GM12878 (cell line): ENCODE data around the gene PHKG2. TPM values are rescaled to one million over a fixed set of nuclear protein-coding genes. Genes with fewer than 3 reads are reported as not detected.
A peak's percentile ranks its signal among the peaks of the same experiment; 100 is the strongest.

ENCODE experiments used
- ATAC-seq: fragments of 200-7000 bp; cut with Tn5 transposase; 3 replicates; pipeline ENCODE4 v1.9.1; 2020; ENCODE audit warnings: mild to moderate bottlenecking, moderate library complexity
- BruUV-seq: library from RNA; stranded (reverse); fragments of 400-500 nt; replicated peaks from 2 replicates; lab custom pipeline; 2021; lab: Mats Ljungman, UMichigan
- CTCF ChIA-PET: fragments of 300-600 bp; sonication (Branson Sonifier 250); formaldehyde crosslinking; extraction: SDS; loops from one replicate; lab custom pipeline; 2021; ENCODE audit warnings: inconsistent platforms; lab: Yijun Ruan, JAX
- POLR2A ChIA-PET: fragments of 350-600 bp; formaldehyde crosslinking; extraction: SDS; loops from one replicate; lab custom pipeline; 2021; ENCODE audit warnings: inconsistent platforms; lab: Charles Lee
- RAD21 ChIA-PET: fragments of 300-600 bp; sonication (Branson Sonifier 250); formaldehyde crosslinking; loops from one replicate; lab custom pipeline; 2023; ENCODE audit warnings: antibody characterized with exemption; ENCODE audit not compliant: unreplicated experiment; lab: Charles Lee
- SMC1A ChIA-PET: fragments of 300-600 bp; sonication (Branson Sonifier 250); formaldehyde crosslinking; loops from one replicate; lab custom pipeline; 2023; ENCODE audit not compliant: unreplicated experiment, uncharacterized antibody; lab: Charles Lee
- DNase-seq: peaks from one replicate; pipeline ENCODE4 v3.0.0-alpha.2; 2011; ENCODE audit warnings: low read depth, low spot score
- FAIRE-seq: peaks from 3 replicates; lab custom pipeline; 2011; peaks lifted over from hg19 to GRCh38; lab: Jason Lieb, UNC
- H2AFZ ChIP-seq: 2 replicates; pipeline ENCODE4 v1.6.0; 2011; ENCODE audit warnings: low read depth, low read length, control low read depth; ENCODE audit not compliant: control insufficient read depth
- H3K27ac ChIP-seq: 2 replicates; pipeline ENCODE4 v1.5.1; 2011; ENCODE audit warnings: control low read depth; ENCODE audit not compliant: control insufficient read depth, insufficient read depth
- H3K27me3 ChIP-seq, 2 experiments: replicated peaks in 1 of 2; 2 replicates each; pipeline versions ENCODE4 v1.6.0 to v1.6.1; 2011; ENCODE audit warnings: low read length in 1 of 2; ENCODE audit not compliant: control insufficient read depth in 2 of 2, insufficient read depth in 2 of 2
- H3K36me3 ChIP-seq, 2 experiments: 2 replicates each; pipeline ENCODE4 v1.5.1; 2011; ENCODE audit warnings: low read length in 1 of 2; ENCODE audit not compliant: control insufficient read depth in 2 of 2, insufficient read depth in 2 of 2
- H3K4me1 ChIP-seq: 2 replicates; pipeline ENCODE4 v1.6.1; 2011; ENCODE audit warnings: mild to moderate bottlenecking, low read length, moderate library complexity, mixed read lengths; ENCODE audit not compliant: control insufficient read depth, insufficient read depth
- H3K4me2 ChIP-seq: 2 replicates; pipeline ENCODE4 v1.6.0; 2011; ENCODE audit warnings: control low read depth; ENCODE audit not compliant: control insufficient read depth, insufficient read depth
- H3K4me3 ChIP-seq: fragments of 200-600 bp; sonication (generic); 2 replicates; pipeline ENCODE4 v1.5.1; 2016
- H3K79me2 ChIP-seq: 2 replicates; pipeline ENCODE4 v1.6.0; 2011; ENCODE audit warnings: low read length; ENCODE audit not compliant: control insufficient read depth, insufficient read depth
- H3K9ac ChIP-seq: 2 replicates; pipeline ENCODE4 v1.8.0; 2011; ENCODE audit warnings: low read length, control low read depth, mixed read lengths; ENCODE audit not compliant: control insufficient read depth, insufficient read depth
- H3K9me3 ChIP-seq: replicated peaks from 3 replicates; pipeline ENCODE4 v1.5.1; 2011; ENCODE audit warnings: mild to moderate bottlenecking, low read length; ENCODE audit not compliant: control insufficient read depth, insufficient read depth
- H4K20me1 ChIP-seq: 2 replicates; pipeline ENCODE4 v1.6.0; 2011; ENCODE audit not compliant: control insufficient read depth, insufficient read depth
- CHD4 ChIP-seq: fragments of 200-600 bp; sonication (generic); IDR thresholded peaks from 2 replicates; pipeline ENCODE4 v1.6.1; 2016; ENCODE audit warnings: mild to moderate bottlenecking
- ESRRA ChIP-seq: IDR thresholded peaks from 2 replicates; pipeline ENCODE4 v1.6.1; 2012; ENCODE audit warnings: mild to moderate bottlenecking, low read length, improper control_type of control experiment
- IKZF2 ChIP-seq, 2 experiments: fragments of 450-650 bp; IDR thresholded peaks; 2 replicates each; pipeline ENCODE4 v1.6.1; 2017; ENCODE audit warnings: mild to moderate bottlenecking in 2 of 2, moderate library complexity in 2 of 2
- JUNB ChIP-seq: IDR thresholded peaks from 2 replicates; pipeline ENCODE4 v1.6.1; 2016; ENCODE audit warnings: antibody characterized with exemption, mild to moderate bottlenecking
- JUND ChIP-seq: IDR thresholded peaks from 2 replicates; pipeline ENCODE4 v1.6.1; 2012; ENCODE audit warnings: low read depth, mild to moderate bottlenecking, low read length, improper control_type of control experiment, moderate library complexity
- NR2F1 ChIP-seq: fragments of 450-650 bp; conservative IDR thresholded peaks from 2 replicates; pipeline ENCODE4 v1.6.1; 2017; ENCODE audit warnings: mild to moderate bottlenecking
- POLR2A ChIP-seq: IDR thresholded peaks from 2 replicates; pipeline ENCODE4 v1.6.1; 2011; ENCODE audit warnings: low read depth, mild to moderate bottlenecking, low read length
- POLR2AphosphoS2 ChIP-seq: IDR thresholded peaks from 2 replicates; pipeline ENCODE4 v1.6.1; 2011; ENCODE audit warnings: low read depth, mild to moderate bottlenecking, low read length, improper control_type of control experiment, moderate library complexity
- POU2F2 ChIP-seq: IDR thresholded peaks from 3 replicates; pipeline ENCODE4 v1.6.1; 2011; ENCODE audit warnings: low read depth, mild to moderate bottlenecking, low read length, borderline replicate concordance
- SIX5 ChIP-seq: IDR thresholded peaks from 2 replicates; pipeline ENCODE4 v1.6.1; 2011; ENCODE audit warnings: mild to moderate bottlenecking, low read depth, low read length, moderate library complexity; ENCODE audit not compliant: severe bottlenecking
- SPI1 ChIP-seq: IDR thresholded peaks from 2 replicates; pipeline ENCODE4 v1.6.1; 2011; ENCODE audit warnings: low read depth, mild to moderate bottlenecking, low read length, moderate library complexity, borderline replicate concordance; ENCODE audit not compliant: insufficient read depth
- SUZ12 ChIP-seq: fragments of 200-600 bp; sonication (generic); IDR thresholded peaks from one replicate; pipeline ENCODE4 v1.6.1; 2018; ENCODE audit warnings: antibody characterized with exemption, mild to moderate bottlenecking; ENCODE audit not compliant: unreplicated experiment
- USF2 ChIP-seq: IDR thresholded peaks from 2 replicates; pipeline ENCODE4 v1.6.1; 2011; ENCODE audit warnings: low read depth, low read length, improper control_type of control experiment, borderline replicate concordance
- ZNF622 ChIP-seq: fragments of 450-650 bp; IDR thresholded peaks from 2 replicates; pipeline ENCODE4 v1.6.1; 2017; ENCODE audit warnings: mild to moderate bottlenecking, inconsistent platforms
- WGBS: methylation state at CpG from one replicate; pipeline ENCODE4 v1.1.6; 2016; ENCODE audit warnings: low lambda C conversion rate; ENCODE audit not compliant: insufficient replicate concordance, insufficient coverage; ENCODE audit errors: missing lambda C conversion rate; 5-methylcytosine and 5-hydroxymethylcytosine counted together
- in situ Hi-C: fragments of 300-500 bp; cut with MboI; formaldehyde crosslinking; loops from 9 replicates; pipeline ENCODE4 v1.14.3; 2018; ENCODE audit warnings: mixed read lengths
- intact Hi-C: fragments of 100-400 bp; cut with micrococcal nuclease; formaldehyde crosslinking; loops from one replicate; pipeline ENCODE4 v1.14.2; 2022; ENCODE audit not compliant: unreplicated experiment
- polyA plus RNA-seq, 11 experiments: library from polyadenylated mRNA; depleted of rRNA in 4 of 11; unstranded in 6 of 11; stranded (reverse) in 5 of 11; fragments of >200 nt; fragmentation: Nextera tagmentation in 4 of 11; fragmentation: Illumina TruSeq in 1 of 11; extraction: Ambion mirVana in 4 of 11; extraction: Trizol in 1 of 11; gene quantifications; 1 replicate in 1 of 11; 2 replicates in 10 of 11; pipeline versions ENCODE4 v1.2.1 to v1.2.3, GENCODE V29; 2011 to 2016; ENCODE audit warnings: inconsistent platforms in 2 of 11, missing spikeins in 2 of 11, low read depth in 1 of 11
- total RNA-seq, 4 experiments: library from RNA; depleted of rRNA in 3 of 4; stranded (reverse); fragments of >200 nt in 3 of 4; fragmentation: Illumina TruSeq in 1 of 4; extraction: Trizol in 1 of 4; gene quantifications; 2 replicates each; pipeline versions ENCODE4 v1.2.1 to v1.2.3, GENCODE V29; 2013 to 2021

Gene PHKG2
- total and polyA plus RNA-seq, 10 of the 15 experiments (the other 5 are each of a cell fraction or from before 2014, with no cell fraction given) = 5.2 to 50.1 (median 37.2) TPM

GRCh38 chr16:30757316-30757715 is 9.1 kb downstream of the PHKG2 start:
- ChIA-PET POLR2A (no interaction called here), RAD21 (no interaction called here), CTCF (no interaction called here), SMC1A (no interaction called here)
- TF ChIP-seq SIX5 (no peak), NR2F1 (no peak), CHD4 (no peak), IKZF2 (IDR thresholded peaks at IDR 0.05) (no peak), POU2F2 (no peak)
- peaks cover 4% of the 10 kb centered on the region; the same call in 1 of the 2 replicates for H3K4me1 ChIP-seq
- no peaks in the 10 kb centered on the region for H4K20me1 ChIP-seq
- FAIRE-seq (no peak), ATAC-seq (no peak), DNase-seq (no peak)
- intact Hi-C loops = no loop called here
- H3K79me2 ChIP-seq = peaks cover 2% of the 10 kb centered on the region
- no peak overlapping the region for H3K4me3 ChIP-seq
- H3K27ac ChIP-seq = no peak overlapping the region
- H3K4me2 ChIP-seq = no peak overlapping the region
- no peaks in the 10 kb centered on the region for H3K27me3 ChIP-seq
- WGBS = 99% methylated on average over 7 of the region's 7 CpGs
- peaks cover 11 to 14% of the 10 kb centered on the region in 2 experiments; a peak in 3 of 4 replicates for H3K36me3 ChIP-seq
- no peak overlapping the region for H3K9ac ChIP-seq
- H2AFZ ChIP-seq = no peak overlapping the region
- no peaks in the 10 kb centered on the region for H3K9me3 ChIP-seq
- in situ Hi-C loops = loop anchor here (25.0 kb wide), 1 partner anchor 1130 kb away; no protein-coding TSS in a partner anchor
- BruUV-seq = no TSS peak

DNA sequence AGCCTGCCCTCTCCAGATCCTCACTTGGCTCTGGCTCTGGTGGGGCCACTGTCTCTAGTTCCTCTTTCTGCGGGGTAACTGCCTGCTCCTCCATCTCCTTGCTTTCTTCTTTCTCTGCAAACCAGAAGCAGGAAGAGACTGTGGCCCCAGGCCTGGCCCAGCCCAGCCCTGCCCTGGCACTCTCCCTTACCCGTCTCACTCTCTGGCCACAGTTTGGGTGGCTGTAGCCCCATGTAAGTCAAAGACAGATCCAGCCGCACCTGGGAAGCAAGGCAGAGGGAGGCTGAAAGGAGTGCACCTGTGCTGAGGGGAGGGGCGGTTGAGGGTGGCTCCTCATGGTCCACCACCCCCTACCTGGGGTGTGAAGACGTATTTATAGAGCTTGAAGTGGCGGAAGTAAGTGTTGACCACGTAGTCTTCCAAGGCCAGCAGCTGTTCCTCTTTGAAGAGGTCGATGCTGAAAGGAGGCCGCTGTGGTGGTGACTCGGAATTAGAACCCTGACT is 10.8 kb downstream of the PHKG2 start:
- ChIA-PET CTCF (no interaction called here), RAD21 (no interaction called here), POLR2A (interaction anchor here (0.5 to 1.6 kb wide), 4 partner anchors 11 to 415 kb away, joined by 3 to 9 read pairs (median 4); partner anchors contain the start of gene PHKG2), SMC1A (interaction anchor here (1.2 to 1.6 kb wide), 2 partner anchors 56 to 86 kb away, joined by 3 to 7 read pairs; no protein-coding TSS in a partner anchor)
- H4K20me1 ChIP-seq = no peaks in the 10 kb centered on the region
- TF ChIP-seq POLR2A (peak; percentile 43; the same call in 1 of the 2 replicates), SUZ12 (no peak), SPI1 (peak; percentile 43; the same call in 1 of the 2 replicates), JUND (no peak), POLR2AphosphoS2 (0 out of 2 replicates have a peak, but pooled peaks have one; percentile 23), ZNF622 (no peak), ESRRA (no peak), JUNB (no peak), USF2 (no peak)
- no peak overlapping the region for H3K4me3 ChIP-seq
- H2AFZ ChIP-seq = no peak overlapping the region
- no peaks in the 10 kb centered on the region for H3K9me3 ChIP-seq
- FAIRE-seq (no peak), ATAC-seq (no peak), DNase-seq (no peak)
- H3K36me3 ChIP-seq = peaks cover 5 to 7% of the 10 kb centered on the region in 2 experiments; a peak in 3 of 4 replicates
- no peaks in the 10 kb centered on the region for H3K27me3 ChIP-seq
- no peak overlapping the region for H3K27ac ChIP-seq
- no peak overlapping the region for H3K9ac ChIP-seq
- H3K4me2 ChIP-seq = no peak overlapping the region
- WGBS = 81% methylated on average over 10 of the region's 10 CpGs
- peaks cover 9% of the 10 kb centered on the region for H3K4me1 ChIP-seq
- no TSS peak for BruUV-seq
- in situ Hi-C loops (loop anchor here (25.0 kb wide), 1 partner anchor 1128 kb away; no protein-coding TSS in a partner anchor), intact Hi-C loops (no loop called here)
- H3K79me2 ChIP-seq = peaks cover 15% of the 10 kb centered on the region
